GM12865 (cell line): Measurements from ENCODE around the gene NR5A2.

Source experiments
- DNase-seq: peaks from one replicate; pipeline ENCODE4 v3.0.0; 2010; ENCODE audit warnings: low read depth
- H3K4me3 ChIP-seq: 2 replicates; pipeline ENCODE4 v1.5.1; 2011; ENCODE audit warnings: mild to moderate bottlenecking, low read depth, low read length, control low read depth
- CTCF ChIP-seq: IDR thresholded peaks from 2 replicates; pipeline ENCODE4 v1.5.1; 2011; ENCODE audit warnings: low read length, control low read depth, low read depth, inconsistent platforms; ENCODE audit not compliant: insufficient read depth; ENCODE audit errors: missing control alignments

NR5A2 gene

GRCh38 chr1:200042552-200043335 lies 15.2 kb downstream of the NR5A2 start:
- H3K4me3 ChIP-seq, result no peak overlapping the region
- DNase-seq, result no peak
- TF ChIP-seq CTCF, result no peak

GRCh38 chr1:200043336-200043668 lies 15.8 kb downstream of the NR5A2 start:
- DNase-seq, result no peak
- H3K4me3 ChIP-seq, result no peak overlapping the region
- TF ChIP-seq CTCF, result no peak

- no peak for DNase-seq
- H3K4me3 ChIP-seq, result no peak overlapping the region
- no peak for TF ChIP-seq CTCF
Observed at GRCh38 chr1:200046115-200046514, 18.6 kb downstream of the NR5A2 start.

- no peak for TF ChIP-seq CTCF
- DNase-seq, result no peak
- no peak overlapping the region for H3K4me3 ChIP-seq
Observed at GRCh38 chr1:200048244-200048643, 20.7 kb downstream of the NR5A2 start.

- DNase-seq, result no peak
- no peak overlapping the region for H3K4me3 ChIP-seq
- TF ChIP-seq CTCF, result no peak
Observed at GRCh38 chr1:200049810-200050209, 22.3 kb downstream of the NR5A2 start.

GRCh38 chr1:200051620-200052019 lies 24.1 kb downstream of the NR5A2 start:
- TF ChIP-seq CTCF, result no peak
- no peak for DNase-seq
- H3K4me3 ChIP-seq, result no peak overlapping the region

GRCh38 chr1:200053091-200053490 lies 25.6 kb downstream of the NR5A2 start:
- TF ChIP-seq CTCF, result no peak
- no peak for DNase-seq
- H3K4me3 ChIP-seq, result no peak overlapping the region
